GM21360 (cell line): ENCODE measurements around the gene ZNF236.
"Not testable (repeated sequence)": the region's sequence is repeated elsewhere in the genome, so short reads cannot be mapped to it uniquely, and the experiment has no call there.

ENCODE experiments used
- ATAC-seq: cut with Tn5 transposase; IDR thresholded peaks from one replicate; pipeline ENCODE4 v1.9.1; 2021; ENCODE audit warnings: mild to moderate bottlenecking, moderate library complexity; ENCODE audit not compliant: unreplicated experiment

Gene ZNF236

GRCh38 chr18:76943542-76944339 lies 121.4 kb downstream of the ZNF236 start:
- ATAC-seq = no peak

- not testable (repeated sequence) for ATAC-seq
Measured at GRCh38 chr18:76944346-76944745, 122.0 kb downstream of the ZNF236 start.

- no peak for ATAC-seq
Measured at GRCh38 chr18:76948345-76948744, 126.0 kb downstream of the ZNF236 start.

- no peak for ATAC-seq
Measured at GRCh38 chr18:76951456-76952247, 129.3 kb downstream of the ZNF236 start.

GRCh38 chr18:76952747-76953146 lies 130.4 kb downstream of the ZNF236 start:
- no peak for ATAC-seq

- no peak for ATAC-seq
Measured at GRCh38 chr18:76953156-76953555, 130.8 kb downstream of the ZNF236 start.

GRCh38 chr18:76953583-76954233 lies 131.4 kb downstream of the ZNF236 start:
- ATAC-seq = no peak

- no peak for ATAC-seq
Measured at GRCh38 chr18:76955524-76956170, 133.3 kb downstream of the ZNF236 start.

- ATAC-seq = no peak
Measured at GRCh38 chr18:76956648-76957047, 134.3 kb downstream of the ZNF236 start.

- ATAC-seq = no peak
Measured at GRCh38 chr18:76957384-76958355, 135.3 kb downstream of the ZNF236 start.

GRCh38 chr18:76958692-76959341 lies 136.5 kb downstream of the ZNF236 start:
- ATAC-seq = no peak

GRCh38 chr18:76959605-76960004 lies 137.2 kb downstream of the ZNF236 start:
- ATAC-seq = no peak

GRCh38 chr18:76960528-76961035 lies 138.2 kb downstream of the ZNF236 start:
- ATAC-seq = no peak

GRCh38 chr18:76962851-76963250 lies 140.5 kb downstream of the ZNF236 start:
- ATAC-seq = no peak

GRCh38 chr18:76963936-76964335 lies 141.6 kb downstream of the ZNF236 start:
- no peak for ATAC-seq

- ATAC-seq = peak; percentile 58
Measured at GRCh38 chr18:76965555-76966151, 143.3 kb downstream of the ZNF236 start.

GRCh38 chr18:76967299-76967698 lies 144.9 kb downstream of the ZNF236 start:
- ATAC-seq = not testable (repeated sequence)

- ATAC-seq = no peak
Measured at GRCh38 chr18:76967721-76968472, 145.5 kb downstream of the ZNF236 start.
